Smooth muscle cell (in vitro differentiated cells): Measurements from ENCODE around the gene PEX19. TPM values are rescaled to one million over a fixed set of nuclear protein-coding genes. Genes with fewer than 3 reads are reported as not detected.

Experiments used
- DNase-seq: peaks from one replicate; lab custom pipeline; 2025; ENCODE audit not compliant: unreplicated experiment; lab: John Stamatoyannopoulos, UW
- H2AFZ ChIP-seq: fragments of 200-600 bp; sonication (generic); 2 replicates; pipeline ENCODE4 v1.6.0; 2016; ENCODE audit warnings: antibody characterized with exemption, low read depth, mild to moderate bottlenecking
- H3F3A ChIP-seq: fragments of 200-600 bp; sonication (generic); 2 replicates; pipeline ENCODE4 v1.6.0; 2017; ENCODE audit warnings: antibody characterized with exemption, low read depth
- H3K27ac ChIP-seq: fragments of 200-600 bp; sonication (generic); 2 replicates; pipeline ENCODE4 v1.5.1; 2016; ENCODE audit warnings: low read depth, mild to moderate bottlenecking
- H3K27me3 ChIP-seq: fragments of 200-600 bp; sonication (generic); 2 replicates; pipeline ENCODE4 v1.6.1; 2016; ENCODE audit warnings: low read depth, mild to moderate bottlenecking
- H3K36me3 ChIP-seq: fragments of 200-600 bp; sonication (generic); 2 replicates; pipeline ENCODE4 v1.5.1; 2016; ENCODE audit warnings: low read depth
- H3K4me1 ChIP-seq: fragments of 200-600 bp; sonication (generic); 2 replicates; pipeline ENCODE4 v1.5.1; 2016; ENCODE audit warnings: low read depth
- H3K4me2 ChIP-seq: fragments of 200-600 bp; sonication (generic); 2 replicates; pipeline ENCODE4 v1.6.0; 2016; ENCODE audit warnings: mild to moderate bottlenecking
- H3K4me3 ChIP-seq: fragments of 200-600 bp; sonication (generic); 2 replicates; pipeline ENCODE4 v1.5.1; 2016; ENCODE audit warnings: mild to moderate bottlenecking
- H3K79me2 ChIP-seq: fragments of 200-600 bp; sonication (generic); 2 replicates; pipeline ENCODE4 v1.6.0; 2016; ENCODE audit warnings: low read depth, mild to moderate bottlenecking
- H3K9ac ChIP-seq: fragments of 200-600 bp; sonication (generic); 2 replicates; pipeline ENCODE4 v1.6.0; 2016; ENCODE audit warnings: low read depth
- H3K9me3 ChIP-seq: fragments of 200-600 bp; sonication (generic); replicated peaks from 2 replicates; pipeline ENCODE4 v1.5.1; 2016; ENCODE audit warnings: low read depth
- H4K20me1 ChIP-seq: fragments of 200-600 bp; sonication (generic); 2 replicates; pipeline ENCODE4 v1.6.0; 2016; ENCODE audit warnings: low read depth
- CTCF ChIP-seq: fragments of 200-600 bp; sonication (generic); IDR thresholded peaks from 2 replicates; pipeline ENCODE4 v1.5.1; 2017; ENCODE audit warnings: borderline replicate concordance, mild to moderate bottlenecking, antibody characterized with exemption; ENCODE audit not compliant: insufficient read depth, poor library complexity, severe bottlenecking
- WGBS: methylation state at CpG from one replicate; pipeline ENCODE4 v1.1.7; 2016; ENCODE audit warnings: low lambda C conversion rate; 5-methylcytosine and 5-hydroxymethylcytosine counted together
- polyA plus RNA-seq: library from polyadenylated mRNA; unstranded; fragments of >200 nt; fragmentation: Nextera tagmentation; extraction: Ambion mirVana; gene quantifications from 2 replicates; pipeline ENCODE4 v1.2.1, GENCODE V29; 2016
- total RNA-seq: library from RNA; depleted of rRNA; stranded (reverse); fragments of >200 nt; gene quantifications from 2 replicates; pipeline ENCODE4 v1.2.3, GENCODE V29; 2014

PEX19 gene
- total and polyA plus RNA-seq, 2 experiments from 2014 or later: 34.5 to 47.1 TPM

GRCh38 chr1:160309571-160309970, 24.6 kb upstream of the PEX19 start:
- WGBS: 96% methylated on average over 1 of the region's 1 CpG
- no peak for TF ChIP-seq CTCF
- peaks cover 56% of the 10 kb centered on the region for H3K79me2 ChIP-seq
- no peak overlapping the region for H3K27ac ChIP-seq
- no peak overlapping the region for H3K4me2 ChIP-seq
- no peaks in the 10 kb centered on the region for H3F3A ChIP-seq
- peaks cover 49% of the 10 kb centered on the region for H3K36me3 ChIP-seq
- no peak overlapping the region for H3K9ac ChIP-seq
- no peaks in the 10 kb centered on the region for H3K9me3 ChIP-seq
- peaks cover 3% of the 10 kb centered on the region for H3K4me1 ChIP-seq
- H4K20me1 ChIP-seq: peaks cover 87% of the 10 kb centered on the region
- no peak for DNase-seq
- H3K4me3 ChIP-seq: no peak overlapping the region
- H2AFZ ChIP-seq: no peak overlapping the region
- no peaks in the 10 kb centered on the region for H3K27me3 ChIP-seq

- H3K27me3 ChIP-seq: no peaks in the 10 kb centered on the region
- no peak overlapping the region for H3K4me2 ChIP-seq
- peaks cover 3% of the 10 kb centered on the region for H3K4me1 ChIP-seq
- H3K4me3 ChIP-seq: no peak overlapping the region
- H3K79me2 ChIP-seq: peaks cover 53% of the 10 kb centered on the region
- no peak overlapping the region for H3K27ac ChIP-seq
- peaks cover 87% of the 10 kb centered on the region for H4K20me1 ChIP-seq
- DNase-seq: no peak
- no peak for TF ChIP-seq CTCF
- H2AFZ ChIP-seq: no peak overlapping the region
- H3K9ac ChIP-seq: no peak overlapping the region
- no peaks in the 10 kb centered on the region for H3K9me3 ChIP-seq
- H3K36me3 ChIP-seq: peaks cover 45% of the 10 kb centered on the region
- H3F3A ChIP-seq: no peaks in the 10 kb centered on the region
Measured at GRCh38 chr1:160309185-160309557, 24.2 kb upstream of the PEX19 start.

- Histone ChIP-seq H3K27me3 (no peaks in the 10 kb centered on the region), H3K4me2 (no peak overlapping the region), H3K9ac (no peak overlapping the region), H3K36me3 (peaks cover 40% of the 10 kb centered on the region), H3F3A (no peaks in the 10 kb centered on the region), H4K20me1 (peaks cover 87% of the 10 kb centered on the region), H3K27ac (no peak overlapping the region), H3K4me3 (no peak overlapping the region), H3K4me1 (peaks cover 3% of the 10 kb centered on the region), H3K9me3 (no peaks in the 10 kb centered on the region), H3K79me2 (peaks cover 48% of the 10 kb centered on the region), H2AFZ (no peak overlapping the region)
- DNase-seq: no peak
- 91% methylated on average over 4 of the region's 4 CpGs for WGBS
- TF ChIP-seq CTCF: no peak
Measured at GRCh38 chr1:160308451-160309184, 23.7 kb upstream of the PEX19 start.
